HG03558 (cell line): ENCODE results near the gene SPATS2.
A peak's percentile ranks its signal among the peaks of the same experiment; 100 is the strongest.
"Not testable (repeated sequence)": the region's sequence is repeated elsewhere in the genome, so short reads cannot be mapped to it uniquely, and the experiment has no call there.

Experiments
- ATAC-seq: cut with Tn5 transposase; IDR thresholded peaks from one replicate; pipeline ENCODE4 v1.9.1; 2021; ENCODE audit warnings: moderate number of reproducible peaks; ENCODE audit not compliant: unreplicated experiment; ENCODE audit errors: extremely low read depth

Gene SPATS2

DNA sequence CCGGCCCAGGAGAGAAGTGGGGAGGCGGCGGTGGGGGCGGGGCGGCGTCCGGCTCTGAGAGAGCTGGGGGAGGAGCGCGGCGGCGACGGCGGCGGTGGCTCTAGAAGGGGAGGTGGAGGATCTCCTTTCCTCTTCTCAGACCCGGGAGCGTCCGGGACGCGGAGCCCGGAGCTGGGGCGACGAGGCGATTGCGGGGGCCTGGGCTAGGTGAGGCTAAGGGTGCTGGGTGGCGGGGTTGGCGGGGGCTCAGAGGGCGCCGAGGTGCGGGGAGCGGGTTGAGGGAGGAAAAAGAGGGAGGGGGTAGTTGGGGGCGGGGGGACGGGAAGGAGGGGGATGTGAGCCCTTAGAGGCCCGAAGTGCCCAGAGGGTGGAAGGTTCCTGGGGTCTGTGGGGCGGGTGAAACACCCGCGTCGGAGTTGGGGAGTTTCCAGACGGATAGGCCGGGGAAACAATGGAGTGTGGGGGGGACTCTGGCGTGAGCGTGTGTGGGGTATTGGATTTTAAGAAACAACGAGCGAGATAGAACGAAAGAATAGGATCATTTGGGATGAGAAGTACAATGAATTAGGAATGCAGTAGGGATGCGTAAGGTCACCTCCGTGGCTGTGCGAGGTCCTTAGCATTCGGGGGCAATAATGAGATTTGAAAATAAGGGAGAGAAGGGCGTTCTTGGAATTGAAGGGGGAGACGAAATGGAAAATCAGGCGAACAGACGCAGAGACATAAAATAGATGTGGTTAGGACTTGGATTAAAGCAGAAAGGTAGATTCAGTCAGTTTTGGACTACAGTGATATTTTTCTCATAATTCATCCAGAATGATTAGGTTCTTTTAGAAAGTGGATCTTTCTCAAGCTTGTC, at the start of gene SPATS2:
SPATS2 (plus strand) TSS at position 82 of the 859 bp plus-strand sequence. CDS start 93,551 bp downstream, outside the sequence.
- ATAC-seq = no peak

DNA sequence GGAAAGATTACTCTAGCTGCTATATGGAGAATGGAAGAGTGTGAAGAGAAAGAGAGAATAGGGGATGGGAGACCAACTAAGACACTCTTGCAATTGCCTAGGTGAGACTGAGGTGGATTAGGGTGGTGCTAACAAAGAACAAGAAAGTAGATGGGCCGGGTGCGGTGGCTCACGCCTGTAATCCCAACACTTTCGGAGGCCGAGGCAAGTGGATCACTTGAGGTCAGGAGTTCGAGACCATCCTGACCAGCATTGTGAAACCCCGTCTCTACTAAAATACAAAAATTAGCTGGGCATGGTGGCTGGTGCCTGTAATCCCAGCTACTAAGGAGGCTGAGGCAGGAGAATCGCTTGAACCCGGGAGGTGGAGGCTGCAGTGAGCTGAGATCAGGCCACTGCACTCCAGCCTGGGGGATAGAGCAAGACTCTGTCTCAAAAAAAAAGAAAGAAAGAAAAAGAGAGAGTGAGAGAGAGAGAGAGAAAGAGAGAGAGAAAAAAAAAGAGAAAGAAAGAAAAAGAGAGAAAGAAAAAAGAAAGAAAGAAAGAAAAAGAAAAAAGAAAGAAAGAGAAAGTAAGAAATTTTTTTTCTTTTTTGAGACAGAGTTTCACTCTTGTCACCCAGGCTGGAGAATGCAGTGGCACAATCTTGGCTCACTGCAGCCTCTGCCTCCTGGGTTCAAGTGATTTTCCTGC, 46.7 kb upstream of the SPATS2 start:
- not testable (repeated sequence) for ATAC-seq

DNA sequence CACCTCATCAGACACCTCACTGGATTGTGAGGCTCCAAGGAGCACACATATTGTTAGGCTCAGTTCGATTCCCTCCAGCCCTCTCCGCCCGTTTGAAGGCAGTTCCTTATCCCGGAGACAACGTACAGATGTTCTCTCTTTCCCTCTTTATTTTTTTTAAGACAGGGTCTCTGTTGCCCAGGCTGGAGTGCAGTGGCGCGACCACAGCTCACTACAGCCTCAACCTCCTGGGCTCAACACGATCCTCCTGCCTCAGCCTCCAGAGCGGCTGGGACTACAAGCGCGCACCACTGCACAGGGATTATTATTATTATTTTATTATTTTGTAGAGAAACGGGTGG, 44.9 kb upstream of the SPATS2 start:
- ATAC-seq = no peak

DNA sequence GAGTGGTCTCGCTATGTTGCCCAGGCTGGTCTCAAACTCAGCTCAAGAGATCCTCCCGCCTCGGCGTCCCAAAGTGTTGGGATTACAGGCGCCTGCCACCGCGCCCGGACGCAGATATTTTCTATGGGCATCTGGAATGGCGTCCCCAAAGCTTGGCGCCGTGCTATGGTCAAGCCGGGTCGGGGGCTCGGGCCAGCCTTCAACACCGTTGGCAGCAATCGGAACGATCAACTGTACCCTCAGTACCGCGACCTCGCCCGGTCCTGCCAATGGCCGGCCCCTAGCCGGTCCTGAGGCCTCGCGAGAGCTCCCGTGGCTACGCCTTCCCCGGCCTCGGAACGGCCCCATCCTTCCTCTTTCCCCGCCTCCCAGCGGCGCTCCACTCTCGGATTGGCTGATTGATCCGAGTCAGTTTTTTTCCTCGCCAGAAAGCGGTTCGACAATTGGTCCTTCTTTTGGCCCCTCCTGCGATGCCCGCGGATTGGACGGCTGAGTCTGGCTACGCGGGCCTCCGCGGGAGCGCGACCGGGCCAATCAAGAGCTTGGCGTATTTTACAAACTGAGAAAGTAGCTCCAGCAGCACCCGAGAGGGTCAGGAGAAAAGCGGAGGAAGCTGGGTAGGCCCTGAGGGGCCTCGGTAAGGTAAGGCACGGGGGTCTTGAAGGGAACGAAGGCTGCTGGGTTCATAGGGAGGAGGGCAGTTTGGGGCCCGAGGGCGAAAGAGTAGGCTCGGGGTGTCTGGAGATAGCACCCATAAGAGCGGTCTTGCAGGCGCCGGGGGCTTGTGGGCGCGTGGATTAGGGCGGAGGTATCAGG, 44.3 kb upstream of the SPATS2 start, which contains the start of gene TROAP:
TROAP (plus strand) TSS at position 548 of the 816 bp plus-strand sequence. CDS start 354 bp downstream, outside the sequence.
- peak; percentile 93 for ATAC-seq

DNA sequence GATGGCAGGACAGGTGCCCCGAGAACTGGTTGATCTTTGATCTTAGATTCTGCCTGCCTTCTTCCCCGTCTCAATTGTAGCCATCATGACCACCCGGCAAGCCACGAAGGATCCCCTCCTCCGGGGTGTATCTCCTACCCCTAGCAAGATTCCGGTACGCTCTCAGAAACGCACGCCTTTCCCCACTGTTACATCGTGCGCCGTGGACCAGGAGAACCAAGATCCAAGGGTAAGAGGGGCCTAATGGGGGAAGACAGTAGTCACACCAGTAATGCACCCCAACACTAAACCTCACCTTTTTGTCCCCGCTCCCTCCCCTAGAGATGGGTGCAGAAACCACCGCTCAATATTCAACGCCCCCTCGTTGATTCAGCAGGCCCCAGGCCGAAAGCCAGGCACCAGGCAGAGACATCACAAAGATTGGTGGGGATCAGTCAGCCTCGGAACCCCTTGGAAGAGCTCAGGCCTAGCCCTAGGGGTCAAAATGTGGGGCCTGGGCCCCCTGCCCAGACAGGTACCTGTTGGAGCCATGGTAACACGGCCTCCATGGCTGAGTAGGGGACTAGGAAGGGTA, 43.7 kb upstream of the SPATS2 start:
- no peak for ATAC-seq

GRCh38 chr12:49325606-49326005, 41.7 kb upstream of the SPATS2 start:
- no peak for ATAC-seq

DNA sequence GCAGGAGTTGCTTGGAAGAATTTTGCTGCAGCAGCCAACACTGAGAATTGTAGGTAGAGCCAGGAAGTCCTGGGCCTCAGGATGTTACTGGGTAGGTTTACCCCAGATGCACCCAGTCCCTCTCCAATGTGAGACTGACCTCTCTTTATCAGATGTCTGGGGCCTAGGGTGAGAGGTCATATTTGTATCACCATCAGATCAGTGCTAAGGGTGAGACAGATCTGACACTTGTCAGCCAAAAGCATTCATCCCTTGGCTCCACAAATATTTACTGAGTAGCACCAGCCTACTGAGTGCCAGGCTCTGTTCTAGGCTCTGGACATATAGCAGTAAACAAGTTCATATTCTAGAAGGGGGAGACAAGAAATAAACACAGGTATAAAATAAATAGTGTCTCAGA, 39.9 kb upstream of the SPATS2 start:
- no peak for ATAC-seq

GRCh38 chr12:49327887-49328286, 39.4 kb upstream of the SPATS2 start:
- no peak for ATAC-seq

- no peak for ATAC-seq
Observed at GRCh38 chr12:49328816-49329215, 38.4 kb upstream of the SPATS2 start.

GRCh38 chr12:49330032-49330619, 37.1 kb upstream of the SPATS2 start:
- ATAC-seq = no peak

- no peak for ATAC-seq
Observed at GRCh38 chr12:49330631-49331379, 36.5 kb upstream of the SPATS2 start.

GRCh38 chr12:49331380-49332222, 35.7 kb upstream of the SPATS2 start:
- ATAC-seq = no peak

- ATAC-seq = no peak
Observed at GRCh38 chr12:49332441-49332861, 34.8 kb upstream of the SPATS2 start.

DNA sequence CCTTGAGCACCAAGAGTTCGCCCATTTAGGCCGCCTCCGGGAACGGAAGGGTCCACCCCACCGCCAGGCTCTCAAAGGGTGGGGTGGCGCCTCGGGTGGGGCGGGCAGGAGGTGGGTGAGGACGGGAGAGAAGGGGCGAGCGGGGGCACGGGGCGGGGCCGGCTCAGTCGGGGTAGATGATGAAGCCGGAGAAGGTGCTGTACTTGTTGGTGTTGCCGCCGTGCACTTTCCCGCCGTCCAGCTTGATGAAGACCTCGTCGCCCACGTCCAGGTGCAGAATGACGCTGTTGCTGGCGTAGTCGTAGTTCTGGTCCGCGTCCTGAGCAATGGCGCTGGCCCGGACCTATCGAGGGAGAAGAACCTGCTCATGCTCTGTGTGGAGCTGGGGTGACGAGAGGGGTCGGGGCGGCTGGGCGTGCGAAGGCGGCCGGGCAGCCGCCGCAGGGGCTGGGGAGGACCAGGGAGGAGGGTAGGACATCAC, 34.3 kb upstream of the SPATS2 start:
- ATAC-seq = no peak

- not testable (repeated sequence) for ATAC-seq
Observed at GRCh38 chr12:49333778-49334177, 33.5 kb upstream of the SPATS2 start.

- ATAC-seq = no peak
Observed at GRCh38 chr12:49334226-49334625, 33.0 kb upstream of the SPATS2 start.

DNA sequence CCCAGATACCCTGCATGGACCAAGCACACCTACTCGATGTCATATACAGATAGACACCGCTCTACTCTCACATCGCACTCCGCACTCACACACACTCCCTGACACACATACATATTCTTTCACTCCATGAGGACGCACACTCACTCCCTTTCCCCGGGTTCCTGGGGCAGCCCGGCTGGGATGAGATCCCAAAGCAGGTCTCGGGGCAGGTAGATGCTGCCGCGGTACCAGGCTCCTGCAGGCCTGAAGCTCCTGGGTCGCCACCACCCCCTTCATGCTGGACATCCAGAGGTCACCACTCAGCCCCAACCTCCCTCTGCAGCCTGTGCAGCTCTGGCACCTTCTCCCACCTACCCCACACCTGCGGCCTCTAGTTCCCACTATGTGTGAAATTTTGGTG, 32.6 kb upstream of the SPATS2 start:
- ATAC-seq = no peak
